Motor neuron (in vitro differentiated cells): ENCODE data around the gene OR13A1. TPM values are rescaled to one million over a fixed set of nuclear protein-coding genes. Genes with fewer than 3 reads are reported as not detected.
"Not testable (repeated sequence)": the region's sequence is repeated elsewhere in the genome, so short reads cannot be mapped to it uniquely, and the experiment has no call there.

Source experiments
- ATAC-seq, 8 experiments: fragments of 200-7000 bp; cut with Tn5 transposase; replicated peaks in 6 of 8; 2 replicates each; pipeline ENCODE4 v1.8.0; 2021; ENCODE audit warnings: mild to moderate bottlenecking in 8 of 8, moderate library complexity in 8 of 8
- H3K27ac ChIP-seq, 2 donors: fragments of 250-450 bp; sonication (Bioruptor Pico); 2 replicates each; pipeline ENCODE4 v1.9.0; 2021; ENCODE audit warnings: antibody characterized with exemption in 2 of 2, mild to moderate bottlenecking in 2 of 2, moderate library complexity in 1 of 2
- H3K4me1 ChIP-seq, 2 donors: fragments of 250-450 bp; sonication (Bioruptor Pico); replicated peaks in 1 of 2; 2 replicates each; pipeline ENCODE4 v1.6.1; 2021; ENCODE audit warnings: antibody characterized with exemption in 2 of 2, mild to moderate bottlenecking in 2 of 2, moderate library complexity in 1 of 2
- H3K4me3 ChIP-seq, 5 donors: fragments of 250-450 bp; sonication (Bioruptor Pico); 2 replicates each; pipeline ENCODE4 v1.9.0; 2021; ENCODE audit warnings: antibody characterized with exemption in 5 of 5, mild to moderate bottlenecking in 5 of 5, moderate library complexity in 4 of 5
- whole genome bisulfite sequencing, 10 experiments: fragments of 450-650 bp; shearing (Covaris generic); methylation state at CpG; one replicate each; pipeline ENCODE4 v1.0.0; 2022; 5-methylcytosine and 5-hydroxymethylcytosine counted together
- in situ Hi-C, 9 experiments: fragments of 400-800 bp; cut with MboI; loops; one replicate each; pipeline ENCODE4 v1.15.0; 2021; ENCODE audit warnings: low sequenced_read_pairs in 9 of 9, low pct_unique_long_range_greater_than_20kb in 2 of 9; ENCODE audit not compliant: unreplicated experiment in 9 of 9
- total RNA-seq, 8 experiments: library from RNA; unstranded; fragments of 300-600 nt; gene quantifications; 2 replicates each; pipeline versions ENCODE4 v1.2.3 to v1.2.4, GENCODE V29; 2022

The OR13A1 gene
- total RNA-seq, 8 experiments from 2014 or later, result 0.05 to 0.38 (median 0.15) TPM; not detected in 2

GRCh38 chr10:45325116-45325515 is 9.7 kb upstream of the OR13A1 start:
- in situ Hi-C loops, result no loop called here
- H3K4me3 ChIP-seq, result no peak overlapping the region
- no peaks in the 10 kb centered on the region for H3K4me1 ChIP-seq
- WGBS, 10 experiments, result 22 to 90% (median 68%) methylated on average over 1 of the region's 1 CpG
- ATAC-seq, result no peak
- H3K27ac ChIP-seq, result no peak overlapping the region

- in situ Hi-C loops, result no loop called here
- no peak for ATAC-seq
- Histone ChIP-seq H3K27ac (no peak overlapping the region), H3K4me1 (no peaks in the 10 kb centered on the region), H3K4me3 (no peak overlapping the region)
- 61 to 100% (median 80%) methylated on average over 1 to 2 of the region's 2 CpGs; no CpG with 5 or more reads in 5 of the 10 experiments for WGBS, 10 experiments
Observed at GRCh38 chr10:45319702-45320101, 4.3 kb upstream of the OR13A1 start.

- no peak for ATAC-seq
- Histone ChIP-seq H3K4me3 (no peak overlapping the region), H3K4me1 (no peaks in the 10 kb centered on the region), H3K27ac (no peak overlapping the region)
- in situ Hi-C loops, result no loop called here
- 2 to 97% (median 84%) methylated on average over 2 to 3 of the region's 3 CpGs; no CpG with 5 or more reads in 1 of the 10 experiments for WGBS, 10 experiments
Observed at GRCh38 chr10:45313264-45313873, 2.0 kb downstream of the OR13A1 start.

GRCh38 chr10:45308707-45309106 is 6.7 kb downstream of the OR13A1 start:
- Histone ChIP-seq H3K27ac (no peak overlapping the region), H3K4me3 (no peak overlapping the region), H3K4me1 (peaks cover 0 to 4% of the 10 kb centered on the region in 2 donors)
- in situ Hi-C loops, result no loop called here
- ATAC-seq, result peak in 2 of 8 experiments; percentile 42 to 45

GRCh38 chr10:45302573-45302972 is 12.8 kb downstream of the OR13A1 start:
- WGBS, 10 experiments, result 0 to 81% (median 66%) methylated on average over 2 to 3 of the region's 3 CpGs; no CpG with 5 or more reads in 3 of the 10 experiments
- no peak for ATAC-seq

GRCh38 chr10:45298341-45298955 is 17.0 kb downstream of the OR13A1 start:
- H3K27ac ChIP-seq, in situ Hi-C loops, ATAC-seq, H3K4me3 ChIP-seq, H3K4me1 ChIP-seq: not testable (repeated sequence)
- WGBS, 10 experiments, result 22 to 100% (median 83%) methylated on average over 2 to 4 of the region's 4 CpGs; no CpG with 5 or more reads in 1 of the 10 experiments

More at GRCh38 chr10:45302573-45302972, 12.8 kb downstream of the OR13A1 start:
- peaks cover 0 to 4% of the 10 kb centered on the region in 2 donors for H3K4me1 ChIP-seq
- H3K4me3 ChIP-seq, result no peak overlapping the region
- H3K27ac ChIP-seq, result no peak overlapping the region
- in situ Hi-C loops, result no loop called here

- ATAC-seq, result no peak
- in situ Hi-C loops, result no loop called here
- WGBS, 10 experiments, result 0 to 80% (median 50%) methylated on average over 1 to 2 of the region's 2 CpGs; no CpG with 5 or more reads in 2 of the 10 experiments
- H3K4me3 ChIP-seq, result no peak overlapping the region
- H3K27ac ChIP-seq, result no peak overlapping the region
- H3K4me1 ChIP-seq, result no peaks in the 10 kb centered on the region
Observed at GRCh38 chr10:45294681-45295080, 20.7 kb downstream of the OR13A1 start.

- in situ Hi-C loops, result no loop called here
- Histone ChIP-seq H3K27ac (no peak overlapping the region), H3K4me3 (no peak overlapping the region), H3K4me1 (no peaks in the 10 kb centered on the region)
- WGBS, 10 experiments, result 0 to 89% (median 67%) methylated on average over 1 of the region's 1 CpG; no CpG with 5 or more reads in 3 of the 10 experiments
- no peak for ATAC-seq
Observed at GRCh38 chr10:45286980-45287379, 28.4 kb downstream of the OR13A1 start.

GRCh38 chr10:45282061-45282460 is 33.3 kb downstream of the OR13A1 start:
- 0 to 84% (median 27%) methylated on average over 1 to 4 of the region's 4 CpGs; no CpG with 5 or more reads in 2 of the 10 experiments for WGBS, 10 experiments

GRCh38 chr10:45280113-45280760 is 35.2 kb downstream of the OR13A1 start:
- no peak overlapping the region for H3K4me3 ChIP-seq
- peak overlapping the region in 1 of 2 donors; percentile 18 for H3K27ac ChIP-seq
- WGBS, 10 experiments, result 0 to 100% (median 5%) methylated on average over 1 to 3 of the region's 3 CpGs; no CpG with 5 or more reads in 1 of the 10 experiments
- in situ Hi-C loops, result no loop called here
- H3K4me1 ChIP-seq, result peaks cover 16 to 25% of the 10 kb centered on the region in 2 donors
- ATAC-seq, result peak; percentile 36 to 98 (median 69)

More at GRCh38 chr10:45282061-45282460, 33.3 kb downstream of the OR13A1 start:
- Histone ChIP-seq H3K27ac (no peak overlapping the region), H3K4me1 (peaks cover 16 to 25% of the 10 kb centered on the region in 2 donors), H3K4me3 (no peak overlapping the region)
- ATAC-seq, result no peak
- in situ Hi-C loops, result no loop called here

GRCh38 chr10:45279682-45280081 is 35.7 kb downstream of the OR13A1 start:
- Histone ChIP-seq H3K4me3 (no peak overlapping the region), H3K27ac (no peak overlapping the region), H3K4me1 (peaks cover 16 to 25% of the 10 kb centered on the region in 2 donors)
- in situ Hi-C loops, result no loop called here
- WGBS, 10 experiments, result 0 to 100% (median 42%) methylated on average over 1 of the region's 1 CpG; no CpG with 5 or more reads in 6 of the 10 experiments
- ATAC-seq, result peak in 3 of 8 experiments; percentile 32 to 50 (median 46)

GRCh38 chr10:45278860-45279498 is 36.4 kb downstream of the OR13A1 start:
- in situ Hi-C loops, result no loop called here
- Histone ChIP-seq H3K27ac (no peak overlapping the region), H3K4me3 (no peak overlapping the region), H3K4me1 (peaks cover 16 to 25% of the 10 kb centered on the region in 2 donors)
- 0 to 54% (median 30%) methylated on average over 1 to 6 of the region's 6 CpGs; no CpG with 5 or more reads in 1 of the 10 experiments for WGBS, 10 experiments
- peak in 1 of 8 experiments; percentile 48 for ATAC-seq

- H3K4me3 ChIP-seq, ATAC-seq, H3K27ac ChIP-seq, in situ Hi-C loops: not testable (repeated sequence)
- H3K4me1 ChIP-seq, result peaks cover 16 to 25% of the 10 kb centered on the region in 2 donors
Observed at GRCh38 chr10:45276146-45276545, 39.3 kb downstream of the OR13A1 start.
